Vagina (tissue), 2 donors: ENCODE data around the gene SYCE3.

Experiments used
- POLR2A ChIP-seq, 2 donors: fragments of 450-650 bp; IDR thresholded peaks; one replicate each; pipeline ENCODE4 v1.6.1; 2017; ENCODE audit warnings: antibody characterized with exemption in 2 of 2, mild to moderate bottlenecking in 2 of 2, moderate library complexity in 2 of 2
- POLR2AphosphoS5 ChIP-seq, 2 donors: sonication (generic); formaldehyde crosslinking; IDR thresholded peaks; one replicate each; pipeline ENCODE4 v1.9.0; 2017; ENCODE audit warnings: antibody characterized with exemption in 2 of 2, mild to moderate bottlenecking in 2 of 2, low read depth in 1 of 2; ENCODE audit not compliant: insufficient read depth in 1 of 2
- TF ChIP-seq, protein P1 (sequence below), 3 experiments: fragments of 450-650 bp in 2 of 3; fragments of 200-600 bp in 1 of 3; sonication (generic) in 1 of 3; IDR thresholded peaks; one replicate each; pipeline ENCODE4 v1.5.1; 2017 to 2019; ENCODE audit warnings: antibody characterized with exemption in 3 of 3, mild to moderate bottlenecking in 2 of 3, moderate library complexity in 2 of 3

DNA sequence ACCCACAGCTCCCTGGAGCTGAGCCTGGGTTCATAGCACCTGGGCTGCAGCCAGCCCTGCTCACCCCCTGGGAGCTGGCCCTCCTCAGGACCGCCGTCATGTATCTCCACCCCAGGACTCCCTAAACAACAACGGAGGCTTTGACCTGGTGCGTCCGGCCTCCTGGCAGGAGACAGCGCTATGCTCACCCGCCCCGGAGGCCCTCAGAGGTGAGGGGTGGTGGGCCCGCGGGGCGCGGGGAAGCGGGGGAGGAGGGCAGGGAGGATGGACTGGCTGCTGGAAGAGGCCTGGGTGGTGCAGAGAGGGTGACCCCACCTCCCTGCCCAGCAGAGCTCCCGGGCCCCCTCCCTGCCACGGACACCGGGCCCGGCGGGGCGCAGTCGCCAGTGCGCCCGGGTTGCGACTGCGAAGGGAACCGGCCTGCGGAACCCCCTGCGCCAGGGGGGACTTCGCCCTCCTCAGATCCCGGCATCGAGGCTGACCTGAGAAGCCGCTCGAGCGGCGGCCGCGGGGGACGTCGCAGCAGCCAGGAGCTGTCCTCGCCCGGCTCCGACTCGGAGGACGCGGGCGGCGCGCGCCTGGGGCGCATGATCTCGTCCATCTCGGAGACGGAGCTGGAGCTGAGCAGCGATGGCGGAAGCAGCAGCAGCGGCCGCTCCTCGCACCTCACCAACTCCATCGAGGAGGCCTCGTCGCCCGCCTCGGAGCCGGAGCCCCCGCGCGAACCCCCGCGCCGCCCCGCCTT lies 41.0 kb upstream of the SYCE3 start:
- TF ChIP-seq, protein P1, sequence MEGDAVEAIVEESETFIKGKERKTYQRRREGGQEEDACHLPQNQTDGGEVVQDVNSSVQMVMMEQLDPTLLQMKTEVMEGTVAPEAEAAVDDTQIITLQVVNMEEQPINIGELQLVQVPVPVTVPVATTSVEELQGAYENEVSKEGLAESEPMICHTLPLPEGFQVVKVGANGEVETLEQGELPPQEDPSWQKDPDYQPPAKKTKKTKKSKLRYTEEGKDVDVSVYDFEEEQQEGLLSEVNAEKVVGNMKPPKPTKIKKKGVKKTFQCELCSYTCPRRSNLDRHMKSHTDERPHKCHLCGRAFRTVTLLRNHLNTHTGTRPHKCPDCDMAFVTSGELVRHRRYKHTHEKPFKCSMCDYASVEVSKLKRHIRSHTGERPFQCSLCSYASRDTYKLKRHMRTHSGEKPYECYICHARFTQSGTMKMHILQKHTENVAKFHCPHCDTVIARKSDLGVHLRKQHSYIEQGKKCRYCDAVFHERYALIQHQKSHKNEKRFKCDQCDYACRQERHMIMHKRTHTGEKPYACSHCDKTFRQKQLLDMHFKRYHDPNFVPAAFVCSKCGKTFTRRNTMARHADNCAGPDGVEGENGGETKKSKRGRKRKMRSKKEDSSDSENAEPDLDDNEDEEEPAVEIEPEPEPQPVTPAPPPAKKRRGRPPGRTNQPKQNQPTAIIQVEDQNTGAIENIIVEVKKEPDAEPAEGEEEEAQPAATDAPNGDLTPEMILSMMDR (IDR thresholded peaks at IDR 0.05), result no peak
- TF ChIP-seq POLR2AphosphoS5 (IDR thresholded peaks at IDR 0.05; ENCODE audit: insufficient read depth in 1 of 2, low read depth in 1 of 2) (no peak), POLR2A (IDR thresholded peaks at IDR 0.05) (no peak)
